T follicular helper cell (primary cell): ENCODE data around the gene CNGA2.
"Not testable (repeated sequence)": the region's sequence is repeated elsewhere in the genome, so short reads cannot be mapped to it uniquely, and the experiment has no call there.

Source experiments
- DNase-seq: peaks from one replicate; pipeline ENCODE4 v3.0.0-alpha.2; 2020; ENCODE audit warnings: low read depth
- total RNA-seq, 2 experiments: gene quantifications; one replicate each; lab custom pipeline; 2026; lab: John Stamatoyannopoulos, UW

Gene CNGA2
- total RNA-seq = 0 reads per million in 2 experiments

- no peak for DNase-seq
These were observed at the start of gene CNGA2 for GRCh38 chrX:151734446-151734845. Gene CNGA2, plus strand, starts transcription at chrX:151734746. Its CDS starts 3,738 bp downstream, at chrX:151738484.

- DNase-seq = no peak
These were observed 46.9 kb upstream of the CNGA2 start for GRCh38 chrX:151687635-151688034.

GRCh38 chrX:151688695-151689094 is 45.9 kb upstream of the CNGA2 start:
- DNase-seq = no peak

- no peak for DNase-seq
These were observed 41.7 kb upstream of the CNGA2 start for GRCh38 chrX:151692825-151693224.

GRCh38 chrX:151694121-151694520 is 40.4 kb upstream of the CNGA2 start:
- no peak for DNase-seq

GRCh38 chrX:151694661-151695582 is 39.6 kb upstream of the CNGA2 start, which contains the start of gene PRRG3:
Gene PRRG3, plus strand, starts transcription at chrX:151695458. Its CDS starts 3,357 bp downstream, at chrX:151698815.
- no peak for DNase-seq

GRCh38 chrX:151695583-151696340 is 38.8 kb upstream of the CNGA2 start:
- no peak for DNase-seq

GRCh38 chrX:151697082-151697481 is 37.5 kb upstream of the CNGA2 start:
- DNase-seq = not testable (repeated sequence)

- no peak for DNase-seq
These were observed 37.0 kb upstream of the CNGA2 start for GRCh38 chrX:151697522-151697921.

- no peak for DNase-seq
These were observed 36.1 kb upstream of the CNGA2 start for GRCh38 chrX:151698485-151698884.

GRCh38 chrX:151699746-151700145 is 34.8 kb upstream of the CNGA2 start:
- no peak for DNase-seq

- DNase-seq = no peak
These were observed 34.0 kb upstream of the CNGA2 start for GRCh38 chrX:151700581-151700980.

- no peak for DNase-seq
These were observed 33.5 kb upstream of the CNGA2 start for GRCh38 chrX:151701071-151701470.

GRCh38 chrX:151701531-151701930 is 33.0 kb upstream of the CNGA2 start:
- no peak for DNase-seq

GRCh38 chrX:151702026-151702714 is 32.4 kb upstream of the CNGA2 start:
- DNase-seq = no peak

GRCh38 chrX:151702741-151703340 is 31.7 kb upstream of the CNGA2 start:
- no peak for DNase-seq

GRCh38 chrX:151703487-151703886 is 31.1 kb upstream of the CNGA2 start:
- DNase-seq = no peak

- no peak for DNase-seq
These were observed 30.4 kb upstream of the CNGA2 start for GRCh38 chrX:151704041-151704663.

- no peak for DNase-seq
These were observed 25.7 kb upstream of the CNGA2 start for GRCh38 chrX:151708821-151709220.

GRCh38 chrX:151710457-151710856 is 24.1 kb upstream of the CNGA2 start:
- no peak for DNase-seq

- no peak for DNase-seq
These were observed 23.4 kb upstream of the CNGA2 start for GRCh38 chrX:151711154-151711553.
